ENCODE measurements around the gene NCS1. TPM values are rescaled to one million over a fixed set of nuclear protein-coding genes. Genes with fewer than 3 reads are reported as not detected.
"Not testable (repeated sequence)": the region's sequence is repeated elsewhere in the genome, so short reads cannot be mapped to it uniquely, and the experiment has no call there.

The NCS1 gene
- total RNA-seq, 2 experiments from 2014 or later, result 4.0 to 16.9 TPM

GRCh38 chr9:130245474-130245873 is 73.3 kb downstream of the NCS1 start:
- Mint-ChIP-seq H3K27me3 (peaks cover 17% of the 10 kb centered on the region), H3K36me3 (no peaks in the 10 kb centered on the region), H3K4me3 (no peak overlapping the region), H3K9me3 (ENCODE audit: low read depth) (no peaks in the 10 kb centered on the region), H3K27ac (no peak overlapping the region), H3K4me1 (peaks cover 22% of the 10 kb centered on the region)
- ATAC-seq (no peak), DNase-seq (no peak)
- CTCF ChIA-PET, result interaction anchor here (1.5 to 1.8 kb wide), 2 partner anchors 9 to 138 kb away, joined by 4 to 6 read pairs; no protein-coding TSS in a partner anchor

GRCh38 chr9:130246126-130246525 is 73.9 kb downstream of the NCS1 start:
- CTCF ChIA-PET, result interaction anchor here (0.9 to 1.8 kb wide), 4 partner anchors 9 to 519 kb away, joined by 4 to 6 read pairs (median 4); no protein-coding TSS in a partner anchor
- Mint-ChIP-seq H3K9me3 (ENCODE audit: low read depth) (no peaks in the 10 kb centered on the region), H3K36me3 (no peaks in the 10 kb centered on the region), H3K4me1 (peaks cover 15% of the 10 kb centered on the region), H3K27ac (no peak overlapping the region), H3K27me3 (peaks cover 21% of the 10 kb centered on the region), H3K4me3 (no peak overlapping the region)
- ATAC-seq (no peak), DNase-seq (no peak)

GRCh38 chr9:130254747-130255630 is 82.8 kb downstream of the NCS1 start:
- H3K4me1 Mint-ChIP-seq, result no peaks in the 10 kb centered on the region

GRCh38 chr9:130255631-130256134 is 83.5 kb downstream of the NCS1 start:
- H3K36me3 Mint-ChIP-seq, result no peaks in the 10 kb centered on the region
- H3K4me1 Mint-ChIP-seq, result no peaks in the 10 kb centered on the region
- no peaks in the 10 kb centered on the region for H3K9me3 Mint-ChIP-seq (ENCODE audit: low read depth)
- H3K4me3 Mint-ChIP-seq, result no peak overlapping the region
- peaks cover 35% of the 10 kb centered on the region for H3K27me3 Mint-ChIP-seq
- ATAC-seq (no peak), DNase-seq (no peak)
- CTCF ChIA-PET, result no interaction called here
- no peak overlapping the region for H3K27ac Mint-ChIP-seq

More at GRCh38 chr9:130254747-130255630, 82.8 kb downstream of the NCS1 start:
- no peaks in the 10 kb centered on the region for H3K9me3 Mint-ChIP-seq (ENCODE audit: low read depth)
- no peak for ATAC-seq
- H3K36me3 Mint-ChIP-seq, result no peaks in the 10 kb centered on the region
- H3K4me3 Mint-ChIP-seq, result no peak overlapping the region
- H3K27ac Mint-ChIP-seq, result no peak overlapping the region
- peaks cover 37% of the 10 kb centered on the region for H3K27me3 Mint-ChIP-seq
- CTCF ChIA-PET, result interaction anchor here (0.8 kb wide), 1 partner anchor 9 kb away, joined by 4 read pairs; no protein-coding TSS in a partner anchor
- no peak for DNase-seq

- ATAC-seq (no peak), DNase-seq (no peak)
- no peak overlapping the region for H3K27ac Mint-ChIP-seq
- H3K4me3 Mint-ChIP-seq, result no peak overlapping the region
- H3K27me3 Mint-ChIP-seq, result peaks cover 39% of the 10 kb centered on the region
- no peaks in the 10 kb centered on the region for H3K36me3 Mint-ChIP-seq
- CTCF ChIA-PET, result no interaction called here
- no peaks in the 10 kb centered on the region for H3K9me3 Mint-ChIP-seq (ENCODE audit: low read depth)
- H3K4me1 Mint-ChIP-seq, result no peaks in the 10 kb centered on the region
These were observed 84.4 kb downstream of the NCS1 start for GRCh38 chr9:130256644-130257043.

- DNase-seq; H3K4me1 Mint-ChIP-seq; H3K27ac Mint-ChIP-seq; H3K4me3 Mint-ChIP-seq; H3K9me3 Mint-ChIP-seq (ENCODE audit: low read depth); ATAC-seq; H3K36me3 Mint-ChIP-seq; CTCF ChIA-PET: not testable (repeated sequence)
- H3K27me3 Mint-ChIP-seq, result peaks cover 49% of the 10 kb centered on the region
These were observed 85.9 kb downstream of the NCS1 start for GRCh38 chr9:130258137-130258536.

- DNase-seq (no peak), ATAC-seq (no peak)
- CTCF ChIA-PET, result no interaction called here
- no peaks in the 10 kb centered on the region for H3K36me3 Mint-ChIP-seq
- no peak overlapping the region for H3K27ac Mint-ChIP-seq
- H3K4me1 Mint-ChIP-seq, result no peaks in the 10 kb centered on the region
- no peaks in the 10 kb centered on the region for H3K9me3 Mint-ChIP-seq (ENCODE audit: low read depth)
- H3K4me3 Mint-ChIP-seq, result no peak overlapping the region
- peaks cover 58% of the 10 kb centered on the region for H3K27me3 Mint-ChIP-seq
These were observed 86.8 kb downstream of the NCS1 start for GRCh38 chr9:130259044-130259443.

GRCh38 chr9:130260816-130261765 is 88.9 kb downstream of the NCS1 start:
- no peaks in the 10 kb centered on the region for H3K9me3 Mint-ChIP-seq (ENCODE audit: low read depth)
- CTCF ChIA-PET, result no interaction called here
- no peaks in the 10 kb centered on the region for H3K4me1 Mint-ChIP-seq
- no peak overlapping the region for H3K27ac Mint-ChIP-seq
- H3K36me3 Mint-ChIP-seq, result no peaks in the 10 kb centered on the region
- no peak overlapping the region for H3K4me3 Mint-ChIP-seq
- no peak for DNase-seq
- ATAC-seq, result no peak
- peaks cover 67% of the 10 kb centered on the region for H3K27me3 Mint-ChIP-seq

- CTCF ChIA-PET, result no interaction called here
- ATAC-seq, result no peak
- H3K27me3 Mint-ChIP-seq, result peaks cover 74% of the 10 kb centered on the region
- H3K27ac Mint-ChIP-seq, result no peak overlapping the region
- no peaks in the 10 kb centered on the region for H3K4me1 Mint-ChIP-seq
- no peaks in the 10 kb centered on the region for H3K36me3 Mint-ChIP-seq
- no peak overlapping the region for H3K4me3 Mint-ChIP-seq
- no peaks in the 10 kb centered on the region for H3K9me3 Mint-ChIP-seq (ENCODE audit: low read depth)
- no peak for DNase-seq
These were observed 90.0 kb downstream of the NCS1 start for GRCh38 chr9:130262061-130262745.

- no peak overlapping the region for H3K27ac Mint-ChIP-seq
- no peaks in the 10 kb centered on the region for H3K9me3 Mint-ChIP-seq (ENCODE audit: low read depth)
- H3K27me3 Mint-ChIP-seq, result peaks cover 74% of the 10 kb centered on the region
- H3K4me1 Mint-ChIP-seq, result no peaks in the 10 kb centered on the region
- no peak for ATAC-seq
- DNase-seq, result no peak
- H3K36me3 Mint-ChIP-seq, result no peaks in the 10 kb centered on the region
- no peak overlapping the region for H3K4me3 Mint-ChIP-seq
- CTCF ChIA-PET, result no interaction called here
These were observed 90.6 kb downstream of the NCS1 start for GRCh38 chr9:130262771-130263170.

GRCh38 chr9:130263601-130264413 is 91.6 kb downstream of the NCS1 start:
- Mint-ChIP-seq H3K9me3 (ENCODE audit: low read depth) (no peaks in the 10 kb centered on the region), H3K36me3 (no peaks in the 10 kb centered on the region), H3K4me3 (no peak overlapping the region), H3K4me1 (no peaks in the 10 kb centered on the region), H3K27me3 (peaks cover 84% of the 10 kb centered on the region), H3K27ac (no peak overlapping the region)
- CTCF ChIA-PET, result interaction anchor here (1.5 kb wide), 1 partner anchor 156 kb away, joined by 3 read pairs; no protein-coding TSS in a partner anchor
- ATAC-seq (no peak), DNase-seq (no peak)

All from activated CD8-positive, alpha-beta memory T cell treated with anti-CD3 and anti-CD28 coated beads, Interleukin-2, amount 10 ng/mL, durations not matched to agents 7 days and 5 days (primary cell).